CD4-positive, alpha-beta T cell (primary cell): ENCODE data around the gene OTOP2. TPM values are rescaled to one million over a fixed set of nuclear protein-coding genes. Genes with fewer than 3 reads are reported as not detected.

ENCODE experiments used
- ATAC-seq: fragments of 200-7000 bp; cut with Tn5 transposase; one replicate; pipeline ENCODE4 v1.10.0; 2022; ENCODE audit warnings: mild to moderate bottlenecking; ENCODE audit not compliant: poor library complexity
- CTCF ChIA-PET: fragments of 350-600 bp; sonication (Branson Sonifier 250); formaldehyde crosslinking; loops from one replicate; lab custom pipeline; 2021; ENCODE audit warnings: antibody characterized with exemption, inconsistent platforms; lab: Charles Lee
- POLR2A ChIA-PET: fragments of 350-600 bp; sonication (Branson Sonifier 250); formaldehyde crosslinking; loops from one replicate; lab custom pipeline; 2021; ENCODE audit warnings: antibody characterized with exemption, inconsistent platforms; lab: Charles Lee
- DNase-seq, 14 experiments: peaks; one replicate each; pipeline ENCODE4 v3.0.0-alpha.2; 2013 to 2020; ENCODE audit warnings: mixed read lengths in 2 of 14
- H3K27ac ChIP-seq, 2 donors: one replicate each; pipeline versions ENCODE4 v1.5.1 to v1.7.0; 2013; ENCODE audit warnings: low read length in 2 of 2, low read depth in 1 of 2, mild to moderate bottlenecking in 1 of 2
- H3K27me3 ChIP-seq, 2 experiments: 1 replicate in 1 of 2; 2 replicates in 1 of 2; pipeline versions ENCODE4 v1.6.1 to v1.7.0; 2013; ENCODE audit warnings: low read length in 2 of 2, control low read depth in 1 of 2, mild to moderate bottlenecking in 1 of 2, moderate library complexity in 1 of 2; ENCODE audit not compliant: insufficient read depth in 2 of 2, control insufficient read depth in 1 of 2
- H3K36me3 ChIP-seq: one replicate; pipeline ENCODE4 v1.6.1; 2013; ENCODE audit warnings: low read length, control low read depth; ENCODE audit not compliant: insufficient read depth
- H3K4me1 ChIP-seq: one replicate; pipeline ENCODE4 v1.6.1; 2013; ENCODE audit warnings: low read length, control low read depth; ENCODE audit not compliant: insufficient read depth
- H3K4me3 ChIP-seq: one replicate; pipeline ENCODE4 v1.5.1; 2013; ENCODE audit warnings: mild to moderate bottlenecking, low read length, moderate library complexity
- H3K9me3 ChIP-seq, 2 experiments: 1 replicate in 1 of 2; 2 replicates in 1 of 2; pipeline versions ENCODE4 v1.6.1 to v1.7.0; 2013; ENCODE audit warnings: low read length in 2 of 2, mild to moderate bottlenecking in 2 of 2, control low read depth in 1 of 2, moderate library complexity in 1 of 2; ENCODE audit not compliant: control insufficient read depth in 1 of 2, insufficient read depth in 1 of 2
- H3K27ac Mint-ChIP-seq: one replicate; pipeline ENCODE4 v1.8.0; 2020; ENCODE audit warnings: mixed read lengths
- H3K27me3 Mint-ChIP-seq: one replicate; pipeline ENCODE4 v1.8.0; 2021; ENCODE audit warnings: mixed read lengths
- H3K36me3 Mint-ChIP-seq: one replicate; pipeline ENCODE4 v1.8.0; 2021; ENCODE audit warnings: low read depth, mixed read lengths
- H3K4me1 Mint-ChIP-seq: one replicate; pipeline ENCODE4 v1.8.0; 2021; ENCODE audit warnings: low read depth, mixed read lengths
- H3K4me3 Mint-ChIP-seq: one replicate; pipeline ENCODE4 v1.8.0; 2020; ENCODE audit warnings: mild to moderate bottlenecking, mixed read lengths
- H3K9me3 Mint-ChIP-seq: one replicate; pipeline ENCODE4 v1.8.0; 2020; ENCODE audit warnings: mixed read lengths
- CTCF ChIP-seq: fragments of 200-600 bp; IDR thresholded peaks from one replicate; pipeline ENCODE4 v1.8.0; 2022; ENCODE audit warnings: antibody characterized with exemption, mild to moderate bottlenecking
- intact Hi-C, 2 experiments: fragments of 100-400 bp; cut with DNase I in 1 of 2; cut with micrococcal nuclease in 1 of 2; formaldehyde crosslinking; loops; one replicate each; pipeline versions ENCODE4 v1.15.1 to v1.9.0; 2023 to 2025; cut with DNase I, micrococcal nuclease
- total RNA-seq, 174 experiments: library from RNA in 2 of 174; stranded (reverse) in 2 of 174; gene quantifications; one replicate each; pipeline ENCODE4 v1.2.3 and lab custom pipeline; 2021 to 2026

OTOP2 gene
- total RNA-seq, 2 experiments from 2014 or later: not detected

- no peak for TF ChIP-seq CTCF
- ATAC-seq: no peak
- no peaks in the 10 kb centered on the region for H3K4me1 Mint-ChIP-seq
Observed at GRCh38 chr17:74952431-74953133, 28.5 kb downstream of the OTOP2 start.

GRCh38 chr17:74953134-74953687 is 29.1 kb downstream of the OTOP2 start:
- Mint-ChIP-seq H3K27me3 (no peaks in the 10 kb centered on the region), H3K4me3 (no peak overlapping the region), H3K36me3 (no peaks in the 10 kb centered on the region), H3K27ac (no peak overlapping the region), H3K9me3 (no peaks in the 10 kb centered on the region), H3K4me1 (no peaks in the 10 kb centered on the region)
- ChIA-PET POLR2A (no interaction called here), CTCF (no interaction called here)
- no peaks in the 10 kb centered on the region for H3K27me3 ChIP-seq
- peaks cover 5% of the 10 kb centered on the region for H3K4me1 ChIP-seq
- intact Hi-C loops: loop anchor here in 1 of 2 experiments (10.0 kb wide), 1 partner anchor 158 kb away; no protein-coding TSS in a partner anchor
- DNase-seq: no peak
- H3K27ac ChIP-seq: no peak overlapping the region
- ATAC-seq: no peak
- H3K9me3 ChIP-seq: peaks cover 0 to 3% of the 10 kb centered on the region in 2 experiments
- no peak for TF ChIP-seq CTCF
- H3K36me3 ChIP-seq: no peaks in the 10 kb centered on the region
- H3K4me3 ChIP-seq: no peak overlapping the region

More at GRCh38 chr17:74952431-74953133, 28.5 kb downstream of the OTOP2 start:
- H3K4me3 ChIP-seq: no peak overlapping the region
- DNase-seq: no peak
- peaks cover 0 to 3% of the 10 kb centered on the region in 2 experiments for H3K9me3 ChIP-seq
- no peak overlapping the region for H3K27ac ChIP-seq
- POLR2A ChIA-PET: no interaction called here
- CTCF ChIA-PET: no interaction called here
- Mint-ChIP-seq H3K27me3 (peaks cover 5% of the 10 kb centered on the region), H3K36me3 (no peaks in the 10 kb centered on the region), H3K27ac (no peak overlapping the region), H3K9me3 (no peaks in the 10 kb centered on the region), H3K4me3 (no peak overlapping the region)
- intact Hi-C loops: loop anchor here in 1 of 2 experiments (10.0 kb wide), 1 partner anchor 158 kb away; no protein-coding TSS in a partner anchor
- no peaks in the 10 kb centered on the region for H3K36me3 ChIP-seq
- no peaks in the 10 kb centered on the region for H3K27me3 ChIP-seq
- no peaks in the 10 kb centered on the region for H3K4me1 ChIP-seq

GRCh38 chr17:74954115-74954514 is 30.0 kb downstream of the OTOP2 start:
- H3K36me3 Mint-ChIP-seq: no peaks in the 10 kb centered on the region

More at GRCh38 chr17:74954115-74954514, 30.0 kb downstream of the OTOP2 start:
- no peaks in the 10 kb centered on the region for H3K9me3 Mint-ChIP-seq
- ATAC-seq: no peak
- H3K27me3 Mint-ChIP-seq: no peaks in the 10 kb centered on the region
- H3K4me1 Mint-ChIP-seq: no peaks in the 10 kb centered on the region
- Histone ChIP-seq H3K27me3 (no peaks in the 10 kb centered on the region), H3K36me3 (no peaks in the 10 kb centered on the region), H3K4me3 (no peak overlapping the region), H3K27ac (no peak overlapping the region), H3K4me1 (peaks cover 5% of the 10 kb centered on the region), H3K9me3 (peaks cover 0 to 3% of the 10 kb centered on the region in 2 experiments)
- H3K4me3 Mint-ChIP-seq: no peak overlapping the region
- no peak for TF ChIP-seq CTCF
- intact Hi-C loops: loop anchor here in 1 of 2 experiments (10.0 kb wide), 1 partner anchor 159 kb away; no protein-coding TSS in a partner anchor
- no peak overlapping the region for H3K27ac Mint-ChIP-seq
- CTCF ChIA-PET: no interaction called here
- POLR2A ChIA-PET: no interaction called here
- no peak for DNase-seq
